Aortic smooth muscle cell (primary cell): ENCODE data around the gene GAB3. TPM values are rescaled to one million over a fixed set of nuclear protein-coding genes. Genes with fewer than 3 reads are reported as not detected.

Source experiments
- total RNA-seq: library from RNA; depleted of rRNA; stranded (reverse); fragments of >200 nt; gene quantifications from 2 replicates; pipeline ENCODE4 v1.2.3, GENCODE V29; 2014

Gene GAB3, protein sequence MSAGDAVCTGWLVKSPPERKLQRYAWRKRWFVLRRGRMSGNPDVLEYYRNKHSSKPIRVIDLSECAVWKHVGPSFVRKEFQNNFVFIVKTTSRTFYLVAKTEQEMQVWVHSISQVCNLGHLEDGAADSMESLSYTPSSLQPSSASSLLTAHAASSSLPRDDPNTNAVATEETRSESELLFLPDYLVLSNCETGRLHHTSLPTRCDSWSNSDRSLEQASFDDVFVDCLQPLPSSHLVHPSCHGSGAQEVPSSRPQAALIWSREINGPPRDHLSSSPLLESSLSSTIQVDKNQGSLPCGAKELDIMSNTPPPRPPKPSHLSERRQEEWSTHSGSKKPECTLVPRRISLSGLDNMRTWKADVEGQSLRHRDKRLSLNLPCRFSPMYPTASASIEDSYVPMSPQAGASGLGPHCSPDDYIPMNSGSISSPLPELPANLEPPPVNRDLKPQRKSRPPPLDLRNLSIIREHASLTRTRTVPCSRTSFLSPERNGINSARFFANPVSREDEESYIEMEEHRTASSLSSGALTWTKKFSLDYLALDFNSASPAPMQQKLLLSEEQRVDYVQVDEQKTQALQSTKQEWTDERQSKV
- total RNA-seq = 3.2 and 4.1 TPM in 2 replicates

DNA sequence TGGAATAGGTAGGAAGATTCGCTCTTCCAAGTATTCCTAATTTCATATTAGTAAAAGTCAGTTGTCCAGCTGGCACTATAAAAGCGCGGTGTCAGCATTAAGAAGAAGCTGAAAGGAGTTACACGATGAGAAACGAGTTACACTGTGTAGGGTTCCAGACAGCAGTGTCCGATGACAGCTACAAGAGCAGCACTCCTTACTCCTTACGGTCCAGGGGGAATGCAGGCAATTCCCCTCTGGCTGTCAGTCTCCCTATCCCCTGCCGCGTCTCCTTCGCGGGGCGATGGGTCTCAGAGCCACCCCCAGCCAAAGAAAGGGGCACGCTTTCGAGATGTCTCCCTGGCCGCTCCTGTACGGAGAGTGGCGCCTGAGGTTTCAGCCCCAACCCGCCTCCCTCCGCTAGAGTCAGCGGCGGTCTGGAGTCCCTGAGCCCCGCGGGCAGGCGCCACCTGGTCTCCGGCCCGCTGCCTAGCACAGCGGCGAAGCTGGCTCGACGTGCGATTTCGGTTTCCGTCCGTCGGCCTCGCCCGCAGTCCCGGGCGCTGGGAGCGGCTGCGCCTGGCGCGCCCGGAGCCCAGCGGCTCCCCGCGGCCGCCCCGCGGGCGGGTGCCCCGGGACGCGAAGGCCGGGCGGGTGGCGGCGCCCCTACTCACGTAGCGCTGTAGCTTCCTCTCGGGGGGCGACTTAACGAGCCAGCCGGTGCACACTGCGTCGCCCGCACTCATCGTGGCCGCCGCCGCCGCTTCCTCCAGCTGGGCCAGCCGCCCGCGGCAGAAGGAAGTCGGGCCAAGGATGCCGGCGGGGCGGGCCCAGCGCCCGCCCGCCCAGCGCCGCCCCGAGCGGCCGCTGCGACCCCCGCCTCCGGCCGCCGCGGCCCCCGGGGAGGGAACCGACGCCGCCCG lies at the start of gene GAB3:
TSS of gene GAB3 (minus strand) at position 777 of the 902 bp plus-strand sequence. CDS start at position 725, 52 bp downstream.

DNA sequence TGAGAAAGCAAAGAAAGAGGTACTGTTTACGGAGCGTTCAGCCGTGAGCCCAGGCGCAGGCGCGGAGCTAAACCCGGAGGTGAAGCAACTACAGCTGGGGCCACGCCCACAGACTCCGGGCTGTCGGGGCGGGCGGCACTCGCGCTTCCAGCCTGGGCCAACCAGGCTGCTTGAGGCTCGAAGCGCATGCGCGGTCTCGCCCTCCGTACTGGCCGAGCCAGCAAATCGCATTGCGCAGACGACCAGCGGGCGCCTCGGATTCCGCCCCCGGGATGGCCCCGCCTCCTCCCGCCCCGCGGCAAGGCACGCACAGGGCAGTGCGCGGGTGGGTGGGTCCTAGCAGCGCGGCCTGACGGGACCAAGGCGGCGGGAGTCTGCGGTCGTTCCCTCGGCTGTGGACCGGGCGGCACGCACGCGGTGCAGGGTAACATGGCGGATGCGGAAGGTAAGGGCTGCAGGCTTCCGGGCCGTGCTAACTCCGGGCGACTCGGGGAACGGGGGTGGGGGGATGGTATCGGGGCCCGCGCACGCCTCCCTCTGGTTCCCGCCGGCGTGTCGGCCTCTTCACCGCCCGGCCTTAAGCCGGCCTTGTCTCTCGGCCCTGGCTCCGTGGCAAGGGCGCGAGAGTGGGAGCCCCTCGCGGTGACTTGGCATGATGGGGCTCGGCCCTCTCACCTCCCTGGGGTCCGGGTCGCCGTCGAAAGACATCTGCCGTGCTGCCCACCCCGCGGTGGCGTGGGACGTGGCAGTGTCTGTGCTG lies 11.8 kb upstream of the GAB3 start, which contains the start of gene DKC1:
TSS of gene DKC1 (plus strand) at position 328 of the 760 bp plus-strand sequence. CDS start at position 430, 102 bp downstream.

DNA sequence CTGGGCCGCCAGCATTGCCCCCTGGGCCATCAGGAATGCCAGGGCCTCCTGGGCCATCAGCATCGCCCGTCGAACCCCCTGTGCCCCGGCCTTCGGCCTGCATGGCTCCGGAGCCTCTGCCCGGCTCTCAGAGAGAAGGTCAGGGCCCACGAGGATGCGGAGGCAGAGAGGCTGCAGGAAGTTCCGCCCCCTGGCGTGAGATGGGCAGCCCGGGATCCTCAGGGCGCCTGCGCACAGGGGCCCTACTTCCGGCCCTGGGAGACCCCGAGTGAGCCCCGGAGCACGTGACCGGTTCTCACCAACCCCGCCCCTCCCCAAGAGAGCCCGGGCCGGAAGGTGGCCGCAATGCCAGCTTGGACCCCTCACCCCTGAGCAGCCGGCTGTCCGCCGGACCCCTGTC lies 97.5 kb downstream of the GAB3 start, which contains the start of gene CTAG2:
TSS of gene CTAG2 (minus strand) at position 167 of the 400 bp plus-strand sequence. CDS start at position 103, 64 bp downstream.

Other genes starting within 250 kb of the GAB3 start
- 29.7 and 31.0 TPM in 2 replicates for gene FAM3A, start 234.8 kb downstream of the GAB3 start, total RNA-seq
- gene G6PD, start 204.2 kb downstream of the GAB3 start, total RNA-seq = 73.5 and 79.2 TPM in 2 replicates
- gene IKBKG, start 203.5 kb downstream of the GAB3 start, total RNA-seq = 13.6 and 13.8 TPM in 2 replicates
- gene CTAG1A, start 165.9 kb downstream of the GAB3 start, total RNA-seq = not detected in 2 replicates
- not detected in 2 replicates for gene CTAG1B, start 131.8 kb downstream of the GAB3 start, total RNA-seq
- gene CTAG2, start 97.5 kb downstream of the GAB3 start, total RNA-seq = not detected in 2 replicates
- 26.3 and 42.4 TPM in 2 replicates for gene DKC1, start 11.8 kb upstream of the GAB3 start, total RNA-seq
- 19.9 and 23.0 TPM in 2 replicates for gene MPP1, start 54.4 kb upstream of the GAB3 start, total RNA-seq
- gene SMIM9, start 83.6 kb upstream of the GAB3 start, total RNA-seq = not detected in 2 replicates
- gene F8A1, start 135.3 kb upstream of the GAB3 start, total RNA-seq = 2.0 and 2.8 TPM in 2 replicates